MM.1S (cell line): ENCODE results near the gene LINGO1.

Source experiments
- EZH2 ChIP-seq: fragments of 300-600 bp; sonication (generic); optimal IDR thresholded peaks from 2 replicates; pipeline ENCODE3; 2017; ENCODE audit warnings: low read depth, mild to moderate bottlenecking, antibody characterized with exemption, low read length, mixed read lengths
- TF ChIP-seq, protein P1 (sequence below): fragments of 300-600 bp; sonication (generic); IDR thresholded peaks from 2 replicates; pipeline ENCODE4 v1.5.1; 2016; ENCODE audit warnings: antibody characterized with exemption, low read length, mixed read lengths

DNA sequence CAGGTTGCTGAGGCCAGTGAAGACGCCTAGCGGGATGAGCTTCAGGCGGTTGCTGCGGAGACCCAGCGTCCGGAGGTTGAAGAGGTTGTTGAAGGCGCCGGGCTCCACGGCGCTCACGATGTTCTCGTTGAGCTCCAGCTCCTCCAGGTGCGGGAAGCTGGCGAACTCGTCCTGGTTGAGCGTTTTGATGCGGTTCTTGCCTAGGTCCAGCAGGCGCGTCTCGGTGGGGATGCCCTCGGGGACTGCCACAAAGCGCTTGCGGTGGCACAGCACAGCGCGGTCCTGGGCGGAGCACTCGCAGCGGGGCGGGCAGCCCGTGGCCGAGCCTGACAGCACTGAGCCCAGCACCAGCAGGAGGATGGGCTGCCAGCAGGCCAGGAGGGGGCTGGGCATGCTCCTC, 17.2 kb downstream of the LINGO1 start:
- TF ChIP-seq, protein P1, sequence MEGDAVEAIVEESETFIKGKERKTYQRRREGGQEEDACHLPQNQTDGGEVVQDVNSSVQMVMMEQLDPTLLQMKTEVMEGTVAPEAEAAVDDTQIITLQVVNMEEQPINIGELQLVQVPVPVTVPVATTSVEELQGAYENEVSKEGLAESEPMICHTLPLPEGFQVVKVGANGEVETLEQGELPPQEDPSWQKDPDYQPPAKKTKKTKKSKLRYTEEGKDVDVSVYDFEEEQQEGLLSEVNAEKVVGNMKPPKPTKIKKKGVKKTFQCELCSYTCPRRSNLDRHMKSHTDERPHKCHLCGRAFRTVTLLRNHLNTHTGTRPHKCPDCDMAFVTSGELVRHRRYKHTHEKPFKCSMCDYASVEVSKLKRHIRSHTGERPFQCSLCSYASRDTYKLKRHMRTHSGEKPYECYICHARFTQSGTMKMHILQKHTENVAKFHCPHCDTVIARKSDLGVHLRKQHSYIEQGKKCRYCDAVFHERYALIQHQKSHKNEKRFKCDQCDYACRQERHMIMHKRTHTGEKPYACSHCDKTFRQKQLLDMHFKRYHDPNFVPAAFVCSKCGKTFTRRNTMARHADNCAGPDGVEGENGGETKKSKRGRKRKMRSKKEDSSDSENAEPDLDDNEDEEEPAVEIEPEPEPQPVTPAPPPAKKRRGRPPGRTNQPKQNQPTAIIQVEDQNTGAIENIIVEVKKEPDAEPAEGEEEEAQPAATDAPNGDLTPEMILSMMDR: no peak
- TF ChIP-seq EZH2: no peak
